ENCODE results near the gene DOCK3. TPM values are rescaled to one million over a fixed set of nuclear protein-coding genes. Genes with fewer than 3 reads are reported as not detected.
A peak's percentile ranks its signal among the peaks of the same experiment; 100 is the strongest.
"Not testable (repeated sequence)": the region's sequence is repeated elsewhere in the genome, so short reads cannot be mapped to it uniquely, and the experiment has no call there.

The DOCK3 gene
- total RNA-seq, 1 experiment from 2014 or later = 0.26 TPM

- H3K27me3 ChIP-seq = no peaks in the 10 kb centered on the region
- no peaks in the 10 kb centered on the region for H3K9me3 ChIP-seq
- no peaks in the 10 kb centered on the region for H3K36me3 ChIP-seq
- no peak overlapping the region for H3K4me3 ChIP-seq
- no peak for DNase-seq
These were observed 356.9 kb downstream of the DOCK3 start for GRCh38 chr3:51031666-51032065.

GRCh38 chr3:51035630-51036029 lies 360.9 kb downstream of the DOCK3 start:
- Histone ChIP-seq H3K4me3 (no peak overlapping the region), H3K9me3 (no peaks in the 10 kb centered on the region), H3K36me3 (no peaks in the 10 kb centered on the region), H3K27me3 (no peaks in the 10 kb centered on the region)
- DNase-seq = no peak

- Histone ChIP-seq H3K36me3 (no peaks in the 10 kb centered on the region), H3K27me3 (no peaks in the 10 kb centered on the region)
These were observed 370.3 kb downstream of the DOCK3 start for GRCh38 chr3:51044982-51045381.

GRCh38 chr3:51052562-51052961 lies 377.8 kb downstream of the DOCK3 start:
- Histone ChIP-seq H3K9me3 (no peaks in the 10 kb centered on the region), H3K36me3 (no peaks in the 10 kb centered on the region), H3K4me3 (no peak overlapping the region), H3K27me3 (no peaks in the 10 kb centered on the region)
- no peak for DNase-seq

More at GRCh38 chr3:51044982-51045381, 370.3 kb downstream of the DOCK3 start:
- Histone ChIP-seq H3K4me3 (no peak overlapping the region), H3K9me3 (no peaks in the 10 kb centered on the region)
- no peak for DNase-seq

- no peaks in the 10 kb centered on the region for H3K27me3 ChIP-seq
- no peaks in the 10 kb centered on the region for H3K9me3 ChIP-seq
- no peak overlapping the region for H3K4me3 ChIP-seq
- no peak for DNase-seq
- H3K36me3 ChIP-seq = no peaks in the 10 kb centered on the region
These were observed 382.4 kb downstream of the DOCK3 start for GRCh38 chr3:51057121-51057520.

- Histone ChIP-seq H3K27me3 (no peaks in the 10 kb centered on the region), H3K36me3 (no peaks in the 10 kb centered on the region), H3K4me3 (no peak overlapping the region), H3K9me3 (no peaks in the 10 kb centered on the region)
- no peak for DNase-seq
These were observed 388.3 kb downstream of the DOCK3 start for GRCh38 chr3:51063053-51063452.

- no peak for DNase-seq
- Histone ChIP-seq H3K36me3 (no peaks in the 10 kb centered on the region), H3K4me3 (no peak overlapping the region), H3K27me3 (no peaks in the 10 kb centered on the region), H3K9me3 (no peaks in the 10 kb centered on the region)
These were observed 400.6 kb downstream of the DOCK3 start for GRCh38 chr3:51075221-51075775.

- Histone ChIP-seq H3K27me3 (no peaks in the 10 kb centered on the region), H3K36me3 (no peaks in the 10 kb centered on the region), H3K4me3 (no peak overlapping the region), H3K9me3 (no peaks in the 10 kb centered on the region)
- DNase-seq = no peak
These were observed 407.6 kb downstream of the DOCK3 start for GRCh38 chr3:51082363-51082762.

GRCh38 chr3:51083490-51083889 lies 408.8 kb downstream of the DOCK3 start:
- H3K27me3 ChIP-seq = no peaks in the 10 kb centered on the region
- no peaks in the 10 kb centered on the region for H3K36me3 ChIP-seq
- no peak for DNase-seq
- H3K9me3 ChIP-seq = no peaks in the 10 kb centered on the region
- H3K4me3 ChIP-seq = no peak overlapping the region

- DNase-seq, H3K9me3 ChIP-seq, H3K4me3 ChIP-seq, H3K27me3 ChIP-seq, H3K36me3 ChIP-seq: not testable (repeated sequence)
These were observed 417.4 kb downstream of the DOCK3 start for GRCh38 chr3:51092141-51092540.

GRCh38 chr3:51094838-51095237 lies 420.1 kb downstream of the DOCK3 start:
- DNase-seq, H3K27me3 ChIP-seq, H3K4me3 ChIP-seq, H3K9me3 ChIP-seq, H3K36me3 ChIP-seq: not testable (repeated sequence)

GRCh38 chr3:51099794-51100535 lies 425.2 kb downstream of the DOCK3 start:
- Histone ChIP-seq H3K4me3 (no peak overlapping the region), H3K36me3 (no peaks in the 10 kb centered on the region), H3K27me3 (no peaks in the 10 kb centered on the region), H3K9me3 (no peaks in the 10 kb centered on the region)
- peak; percentile 6 for DNase-seq

- no peak for DNase-seq
- no peaks in the 10 kb centered on the region for H3K27me3 ChIP-seq
- H3K9me3 ChIP-seq = no peaks in the 10 kb centered on the region
- H3K36me3 ChIP-seq = no peaks in the 10 kb centered on the region
- no peak overlapping the region for H3K4me3 ChIP-seq
These were observed 425.8 kb downstream of the DOCK3 start for GRCh38 chr3:51100536-51100851.

- H3K27me3 ChIP-seq = no peaks in the 10 kb centered on the region
- H3K9me3 ChIP-seq = no peaks in the 10 kb centered on the region
- no peak for DNase-seq
- H3K4me3 ChIP-seq = no peak overlapping the region
- no peaks in the 10 kb centered on the region for H3K36me3 ChIP-seq
These were observed 427.7 kb downstream of the DOCK3 start for GRCh38 chr3:51102396-51102795.

- no peaks in the 10 kb centered on the region for H3K9me3 ChIP-seq
- no peak overlapping the region for H3K4me3 ChIP-seq
- DNase-seq = no peak
- H3K27me3 ChIP-seq = no peaks in the 10 kb centered on the region
- H3K36me3 ChIP-seq = no peaks in the 10 kb centered on the region
These were observed 431.6 kb downstream of the DOCK3 start for GRCh38 chr3:51106242-51106876.

- Histone ChIP-seq H3K36me3 (no peaks in the 10 kb centered on the region), H3K27me3 (no peaks in the 10 kb centered on the region), H3K9me3 (no peaks in the 10 kb centered on the region), H3K4me3 (no peak overlapping the region)
- no peak for DNase-seq
These were observed 435.9 kb downstream of the DOCK3 start for GRCh38 chr3:51110586-51110985.

GRCh38 chr3:51122944-51123343 lies 448.2 kb downstream of the DOCK3 start:
- no peaks in the 10 kb centered on the region for H3K9me3 ChIP-seq
- no peak for DNase-seq

GRCh38 chr3:51123531-51123930 lies 448.8 kb downstream of the DOCK3 start:
- Histone ChIP-seq H3K27me3 (no peaks in the 10 kb centered on the region), H3K4me3 (no peak overlapping the region), H3K36me3 (no peaks in the 10 kb centered on the region), H3K9me3 (no peaks in the 10 kb centered on the region)
- DNase-seq = no peak

More at GRCh38 chr3:51122944-51123343, 448.2 kb downstream of the DOCK3 start:
- Histone ChIP-seq H3K27me3 (no peaks in the 10 kb centered on the region), H3K36me3 (no peaks in the 10 kb centered on the region), H3K4me3 (no peak overlapping the region)
